Hepatic stellate cell (primary cell): ENCODE data around the gene THRA.

Experiments used
- DNase-seq: peaks from one replicate; pipeline ENCODE4 v3.0.0; 2011; ENCODE audit warnings: low spot score

THRA gene

GRCh38 chr17:40064971-40065768, 2.4 kb downstream of the THRA start:
- DNase-seq, result no peak

DNA sequence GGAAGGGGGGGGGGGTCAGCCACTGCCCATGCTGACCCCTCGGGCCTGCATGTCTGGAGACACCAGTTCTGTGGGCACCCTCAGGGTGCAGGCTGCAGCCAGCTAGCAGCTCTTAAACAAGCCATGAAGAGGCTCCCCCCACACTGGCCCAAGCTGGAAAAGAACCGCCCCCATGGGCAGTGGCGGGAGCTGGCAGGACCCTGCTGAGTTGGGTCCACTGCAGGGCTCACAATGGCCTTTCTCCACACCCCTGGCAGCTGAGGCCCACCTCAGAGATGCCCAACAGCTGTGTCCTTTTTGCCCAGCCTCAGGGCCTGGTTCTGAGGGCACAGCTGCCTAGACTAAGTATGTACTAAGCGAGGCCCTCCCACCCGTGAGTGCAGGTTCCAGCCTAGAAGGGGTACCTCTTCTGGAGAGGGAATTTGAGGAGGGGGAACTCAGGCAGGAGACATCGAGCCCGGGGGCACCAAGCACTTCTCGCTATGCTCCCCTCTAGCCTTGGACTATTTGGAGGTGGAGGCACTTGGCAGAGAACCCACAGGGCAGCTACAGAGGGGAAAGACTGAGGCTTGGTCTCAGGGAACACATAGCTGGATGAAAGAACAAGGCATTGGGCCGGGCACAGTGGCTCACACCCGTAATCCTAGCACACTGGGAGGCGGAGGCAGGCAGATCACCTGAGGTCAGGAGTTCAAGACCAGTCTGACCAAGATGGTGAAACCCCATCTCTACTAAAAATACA, 3.2 kb downstream of the THRA start:
- no peak for DNase-seq

DNA sequence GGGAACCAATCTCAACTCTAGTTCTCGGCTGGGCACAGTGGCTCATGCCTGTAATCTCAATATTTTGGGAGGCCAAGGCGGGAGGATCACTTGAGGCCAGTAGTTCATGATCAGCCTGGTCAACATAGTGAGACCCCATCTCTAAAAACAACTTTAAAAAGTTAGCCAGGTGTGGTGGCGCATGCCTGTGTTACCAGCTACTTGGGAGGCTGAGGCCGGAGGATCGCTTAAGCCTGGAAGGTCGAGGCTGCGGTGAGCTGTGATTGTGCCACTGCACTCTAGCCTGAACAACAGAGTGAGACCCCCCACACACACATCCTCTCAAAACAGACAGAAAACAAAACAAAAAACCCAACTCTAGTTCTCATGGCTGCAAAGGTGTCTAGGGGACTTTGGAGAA, 4.9 kb downstream of the THRA start:
- no peak for DNase-seq

- DNase-seq, result no peak
Observed at GRCh38 chr17:40068129-40068581, 5.4 kb downstream of the THRA start.

DNA sequence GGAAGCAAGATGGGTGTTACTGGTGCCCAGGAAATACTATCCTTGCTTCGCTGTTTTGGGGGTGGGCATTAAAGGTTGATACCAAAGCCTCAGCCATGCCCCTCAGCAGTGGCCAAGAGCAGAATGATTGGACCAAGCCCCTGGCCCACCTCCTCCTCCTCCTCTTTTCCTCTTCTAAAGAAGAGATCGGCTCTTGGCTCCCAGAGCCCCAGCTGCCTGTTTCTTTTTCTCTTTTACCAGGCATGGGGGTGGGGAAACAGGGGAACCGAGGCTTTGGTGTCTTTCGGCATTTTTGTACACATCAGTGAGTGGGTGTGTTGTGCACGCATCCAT, 5.8 kb downstream of the THRA start:
- no peak for DNase-seq

DNA sequence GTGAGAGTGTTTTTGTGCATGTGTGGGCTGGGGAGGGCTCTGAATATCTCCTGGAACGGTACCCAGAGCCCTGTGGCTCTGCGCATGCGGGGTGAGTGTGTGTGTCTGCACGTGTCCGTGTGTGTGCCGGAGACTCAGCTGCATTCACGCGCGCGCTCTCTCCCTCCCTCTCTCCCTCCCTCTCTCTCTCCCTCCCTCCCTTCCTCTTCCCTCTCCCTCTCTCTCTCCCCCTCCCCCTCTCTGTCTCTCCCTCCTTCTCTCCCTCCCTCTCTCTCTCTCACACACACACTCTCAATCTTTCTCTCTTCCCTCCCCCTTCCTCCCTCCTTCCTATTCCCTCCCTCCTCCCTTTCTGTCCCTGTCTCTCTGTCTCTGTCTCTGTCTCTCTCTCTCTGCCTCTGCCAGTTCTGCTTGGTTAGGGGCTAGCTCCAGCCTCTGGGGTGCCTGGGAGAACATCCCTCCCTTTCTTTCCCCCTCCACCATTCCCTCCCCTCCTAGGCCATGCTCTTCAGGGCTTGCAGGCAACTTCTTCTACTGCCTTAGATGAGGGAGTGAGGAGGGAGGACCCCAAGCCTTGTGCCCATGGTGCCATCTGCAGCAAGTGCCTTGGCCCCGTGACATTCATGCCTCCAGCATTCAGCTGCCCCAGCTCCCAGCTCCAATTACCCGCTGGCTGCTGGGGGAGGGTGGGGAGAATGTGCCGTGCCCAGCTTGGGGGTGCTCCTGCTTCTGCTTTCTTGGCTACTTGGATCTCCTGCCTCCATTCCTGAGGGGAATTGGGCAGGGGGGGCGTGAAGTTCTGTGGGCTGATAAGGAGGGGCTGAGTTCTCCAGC, 6.4 kb downstream of the THRA start:
- peak; percentile 84 for DNase-seq

- DNase-seq, result no peak
Observed at GRCh38 chr17:40069751-40070708, 7.3 kb downstream of the THRA start.

GRCh38 chr17:40070709-40071312, 8.0 kb downstream of the THRA start:
- no peak for DNase-seq

DNA sequence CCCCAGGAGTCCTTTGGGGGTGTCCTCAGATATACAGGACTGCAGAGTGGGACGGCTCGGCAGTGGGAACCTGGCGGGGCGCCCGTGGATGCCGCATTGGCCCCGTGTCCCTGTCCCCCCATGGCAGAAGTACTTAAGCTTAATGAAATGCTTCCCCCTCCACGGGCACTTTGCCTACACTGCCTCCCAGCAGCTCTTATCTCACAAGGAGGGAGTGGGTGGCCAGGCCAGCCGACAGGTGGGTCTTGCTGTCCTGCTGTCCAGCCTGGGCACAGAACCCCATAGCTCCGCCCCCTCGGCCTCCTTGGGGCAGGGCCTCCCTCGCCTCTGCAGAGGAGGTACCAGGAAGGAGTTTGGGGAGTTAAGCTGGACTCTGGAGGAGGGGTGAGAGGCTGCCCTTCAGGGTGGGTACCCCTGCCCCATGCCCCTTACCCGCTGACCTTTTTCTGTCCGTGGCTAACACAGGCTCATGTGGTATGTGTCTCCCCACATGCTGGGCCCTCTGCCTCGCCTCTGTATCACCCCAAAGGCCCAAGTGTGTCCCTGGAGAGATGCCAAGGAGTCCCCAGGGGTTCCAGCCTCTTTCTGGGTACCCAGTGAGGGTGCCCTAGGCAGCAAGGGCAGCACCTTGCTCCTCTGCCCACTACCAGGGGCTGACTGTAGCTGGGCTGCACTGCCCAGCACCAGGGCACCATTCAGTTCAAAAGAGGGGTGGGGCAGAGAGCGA, 8.7 kb downstream of the THRA start:
- no peak for DNase-seq

DNA sequence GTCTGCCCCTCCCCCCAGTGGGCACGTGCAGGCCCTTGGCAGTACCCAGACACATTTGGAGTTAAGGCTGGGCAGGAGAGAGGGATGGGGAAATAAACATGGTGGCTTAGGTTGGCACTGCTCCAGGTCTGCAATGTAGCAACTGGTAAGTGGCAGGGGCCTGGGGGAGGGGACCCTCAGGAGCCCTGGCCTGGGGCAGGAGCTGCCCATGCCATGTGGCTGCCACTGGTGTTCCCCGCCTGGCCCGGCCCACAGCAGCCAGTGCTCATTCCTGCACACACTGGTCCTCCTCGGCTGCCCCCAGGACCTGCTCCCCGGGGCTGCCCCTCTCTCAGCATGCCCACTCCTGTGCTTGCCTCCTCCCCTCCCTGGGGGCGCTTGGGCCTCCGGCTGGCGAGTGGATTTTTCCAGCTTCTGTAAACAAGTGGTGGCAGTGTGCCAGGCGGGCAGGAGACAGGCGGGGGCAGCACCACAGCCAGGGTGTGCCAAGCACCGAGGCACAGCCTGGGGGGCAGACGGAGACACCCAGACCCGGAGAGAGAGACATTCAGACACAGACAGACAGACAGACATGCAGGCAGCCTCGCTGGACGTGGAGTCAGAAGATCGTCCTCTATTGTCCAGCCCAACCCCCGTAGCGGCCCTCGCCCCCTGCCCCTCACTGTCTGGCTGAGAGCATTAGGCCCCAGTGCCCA, 9.4 kb downstream of the THRA start:
- DNase-seq, result no peak

- no peak for DNase-seq
Observed at GRCh38 chr17:40072735-40073346, 10.1 kb downstream of the THRA start.

GRCh38 chr17:40073454-40074174, 10.8 kb downstream of the THRA start:
- no peak for DNase-seq

DNA sequence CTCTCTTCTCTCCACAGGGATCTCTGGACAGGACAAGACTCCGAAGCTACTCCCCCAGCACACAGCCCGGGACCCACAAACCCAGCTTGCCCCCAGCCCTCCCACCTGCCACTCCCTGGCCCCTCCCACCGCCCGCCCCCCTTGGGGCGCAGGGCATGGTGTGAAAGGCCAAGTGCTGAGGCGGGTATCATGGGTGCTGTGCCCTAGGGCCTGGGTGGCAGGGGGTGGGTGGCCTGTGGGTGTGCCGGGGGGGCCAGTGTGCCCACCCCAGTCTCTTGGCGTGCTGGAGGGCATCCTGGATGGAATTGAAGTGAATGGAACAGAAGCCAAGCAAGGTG, 11.4 kb downstream of the THRA start:
- no peak for DNase-seq

- DNase-seq, result no peak
Observed at GRCh38 chr17:40074871-40075200, 12.1 kb downstream of the THRA start.

GRCh38 chr17:40075201-40075941, 12.6 kb downstream of the THRA start:
- peak; percentile 72 for DNase-seq

DNA sequence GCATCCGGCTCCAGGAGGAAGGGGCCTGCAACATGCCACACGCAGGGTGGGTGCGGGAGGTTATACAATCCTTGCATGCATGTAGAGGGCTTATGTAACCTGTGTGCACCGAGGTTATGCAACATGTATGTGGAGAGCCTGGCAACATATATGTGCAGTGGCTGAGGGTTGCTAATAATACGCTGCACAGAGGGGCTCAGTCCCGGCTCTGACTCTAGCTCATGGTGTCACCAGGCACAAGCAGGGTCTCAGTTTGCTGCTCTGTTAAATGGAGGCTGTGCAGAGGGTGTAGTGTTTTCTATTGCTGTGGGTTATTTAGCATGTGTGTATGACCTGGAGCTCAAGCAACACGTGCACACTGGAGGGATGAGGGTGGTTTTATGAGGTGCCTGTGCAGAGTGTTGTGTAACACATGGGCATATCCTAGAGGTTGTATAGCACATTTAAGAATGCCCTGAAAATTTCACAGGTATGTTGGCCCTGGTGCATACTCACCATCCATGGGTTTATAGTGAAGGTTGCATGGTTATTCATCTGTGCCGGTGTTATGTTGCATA, 13.3 kb downstream of the THRA start:
- no peak for DNase-seq

DNA sequence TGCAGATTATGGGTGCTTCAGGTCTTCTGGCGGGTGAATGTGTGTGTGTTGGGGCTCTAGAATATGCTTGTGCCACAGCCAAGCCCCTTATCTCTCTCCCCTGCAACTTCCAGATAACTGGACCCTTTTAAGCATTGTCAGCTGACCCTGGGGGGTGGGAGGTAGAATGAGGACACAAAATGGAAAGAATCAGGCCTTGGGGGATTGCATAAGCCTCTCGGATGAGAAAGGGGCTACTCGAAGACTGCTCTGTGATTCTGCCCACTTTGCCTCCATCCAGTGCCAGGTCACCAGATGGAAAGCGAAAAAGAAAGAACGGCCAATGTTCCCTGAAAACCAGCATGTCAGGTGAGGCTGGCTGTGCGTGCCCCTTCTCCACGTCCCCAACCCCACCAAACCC, 13.8 kb downstream of the THRA start:
- no peak for DNase-seq

GRCh38 chr17:40079545-40079944, 16.8 kb downstream of the THRA start:
- DNase-seq, result no peak
